Smooth muscle cell (in vitro differentiated cells): Measurements from ENCODE around the gene GET4. TPM values are rescaled to one million over a fixed set of nuclear protein-coding genes. Genes with fewer than 3 reads are reported as not detected.
"Not testable (repeated sequence)": the region's sequence is repeated elsewhere in the genome, so short reads cannot be mapped to it uniquely, and the experiment has no call there.

Experiments
- DNase-seq: peaks from one replicate; lab custom pipeline; 2025; ENCODE audit not compliant: unreplicated experiment; lab: John Stamatoyannopoulos, UW
- H2AFZ ChIP-seq: fragments of 200-600 bp; sonication (generic); 2 replicates; pipeline ENCODE4 v1.6.0; 2016; ENCODE audit warnings: antibody characterized with exemption, low read depth, mild to moderate bottlenecking
- H3F3A ChIP-seq: fragments of 200-600 bp; sonication (generic); 2 replicates; pipeline ENCODE4 v1.6.0; 2017; ENCODE audit warnings: antibody characterized with exemption, low read depth
- H3K27ac ChIP-seq: fragments of 200-600 bp; sonication (generic); 2 replicates; pipeline ENCODE4 v1.5.1; 2016; ENCODE audit warnings: low read depth, mild to moderate bottlenecking
- H3K27me3 ChIP-seq: fragments of 200-600 bp; sonication (generic); 2 replicates; pipeline ENCODE4 v1.6.1; 2016; ENCODE audit warnings: low read depth, mild to moderate bottlenecking
- H3K36me3 ChIP-seq: fragments of 200-600 bp; sonication (generic); 2 replicates; pipeline ENCODE4 v1.5.1; 2016; ENCODE audit warnings: low read depth
- H3K4me1 ChIP-seq: fragments of 200-600 bp; sonication (generic); 2 replicates; pipeline ENCODE4 v1.5.1; 2016; ENCODE audit warnings: low read depth
- H3K4me2 ChIP-seq: fragments of 200-600 bp; sonication (generic); 2 replicates; pipeline ENCODE4 v1.6.0; 2016; ENCODE audit warnings: mild to moderate bottlenecking
- H3K4me3 ChIP-seq: fragments of 200-600 bp; sonication (generic); 2 replicates; pipeline ENCODE4 v1.5.1; 2016; ENCODE audit warnings: mild to moderate bottlenecking
- H3K79me2 ChIP-seq: fragments of 200-600 bp; sonication (generic); 2 replicates; pipeline ENCODE4 v1.6.0; 2016; ENCODE audit warnings: low read depth, mild to moderate bottlenecking
- H3K9ac ChIP-seq: fragments of 200-600 bp; sonication (generic); 2 replicates; pipeline ENCODE4 v1.6.0; 2016; ENCODE audit warnings: low read depth
- H3K9me3 ChIP-seq: fragments of 200-600 bp; sonication (generic); replicated peaks from 2 replicates; pipeline ENCODE4 v1.5.1; 2016; ENCODE audit warnings: low read depth
- H4K20me1 ChIP-seq: fragments of 200-600 bp; sonication (generic); 2 replicates; pipeline ENCODE4 v1.6.0; 2016; ENCODE audit warnings: low read depth
- WGBS: methylation state at CpG from one replicate; pipeline ENCODE4 v1.1.7; 2016; ENCODE audit warnings: low lambda C conversion rate; 5-methylcytosine and 5-hydroxymethylcytosine counted together
- polyA plus RNA-seq: library from polyadenylated mRNA; unstranded; fragments of >200 nt; fragmentation: Nextera tagmentation; extraction: Ambion mirVana; gene quantifications from 2 replicates; pipeline ENCODE4 v1.2.1, GENCODE V29; 2016
- total RNA-seq: library from RNA; depleted of rRNA; stranded (reverse); fragments of >200 nt; gene quantifications from 2 replicates; pipeline ENCODE4 v1.2.3, GENCODE V29; 2014
- TF ChIP-seq, protein P1 (sequence below): fragments of 200-600 bp; sonication (generic); IDR thresholded peaks from 2 replicates; pipeline ENCODE4 v1.5.1; 2017; ENCODE audit warnings: borderline replicate concordance, mild to moderate bottlenecking, antibody characterized with exemption; ENCODE audit not compliant: insufficient read depth, poor library complexity, severe bottlenecking

GET4 gene
- total and polyA plus RNA-seq, 2 experiments from 2014 or later: 26.3 to 39.9 TPM

DNA sequence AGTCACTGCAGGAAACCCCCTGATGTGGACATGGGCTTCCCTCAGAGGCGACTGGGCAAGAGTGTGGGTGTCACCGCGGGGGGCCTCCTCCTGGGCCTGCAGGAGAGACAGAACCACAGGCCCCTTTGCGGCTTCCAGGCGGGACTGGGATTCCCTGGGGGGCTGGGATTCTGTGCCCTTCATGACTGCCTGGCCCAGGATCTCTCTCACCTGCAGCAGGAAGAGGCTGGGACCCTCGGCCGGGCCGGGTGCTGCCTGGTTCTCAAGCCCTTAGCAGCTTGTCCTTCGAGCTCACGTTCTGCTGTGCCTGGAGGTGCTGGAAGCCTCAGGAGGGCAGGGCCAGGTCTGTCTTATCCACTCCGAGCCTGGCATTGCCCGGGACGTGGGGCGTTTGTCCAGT is 32.3 kb upstream of the GET4 start:
- whole genome bisulfite sequencing: 94% methylated on average over 14 of the region's 14 CpGs
- no peak overlapping the region for H3K27ac ChIP-seq

DNA sequence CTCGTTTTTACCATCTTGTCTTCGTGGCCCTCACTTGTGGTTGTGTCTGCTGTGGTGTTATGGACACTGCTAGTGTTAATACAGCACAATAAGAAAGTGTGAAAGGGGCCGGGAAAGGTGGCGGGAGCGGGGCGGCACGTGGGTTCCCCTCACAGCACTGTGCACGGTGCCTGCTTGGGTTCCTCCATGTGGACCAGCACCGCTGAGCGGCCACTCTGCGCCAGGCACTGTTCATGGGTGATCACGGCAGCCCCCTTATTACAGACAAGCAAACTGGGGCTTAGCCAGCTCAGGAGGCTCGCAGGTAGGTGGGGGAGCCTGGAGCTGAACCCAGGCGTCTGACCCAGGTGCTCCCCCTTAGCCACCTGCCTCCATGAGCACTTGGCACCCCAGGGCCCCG is 31.8 kb upstream of the GET4 start:
- H3K9me3 ChIP-seq: no peaks in the 10 kb centered on the region
- 98% methylated on average over 15 of the region's 15 CpGs for WGBS

More for the DNA sequence above, 32.3 kb upstream of the GET4 start:
- DNase-seq: no peak
- H3K79me2 ChIP-seq: peaks cover 7% of the 10 kb centered on the region
- TF ChIP-seq, protein P1, sequence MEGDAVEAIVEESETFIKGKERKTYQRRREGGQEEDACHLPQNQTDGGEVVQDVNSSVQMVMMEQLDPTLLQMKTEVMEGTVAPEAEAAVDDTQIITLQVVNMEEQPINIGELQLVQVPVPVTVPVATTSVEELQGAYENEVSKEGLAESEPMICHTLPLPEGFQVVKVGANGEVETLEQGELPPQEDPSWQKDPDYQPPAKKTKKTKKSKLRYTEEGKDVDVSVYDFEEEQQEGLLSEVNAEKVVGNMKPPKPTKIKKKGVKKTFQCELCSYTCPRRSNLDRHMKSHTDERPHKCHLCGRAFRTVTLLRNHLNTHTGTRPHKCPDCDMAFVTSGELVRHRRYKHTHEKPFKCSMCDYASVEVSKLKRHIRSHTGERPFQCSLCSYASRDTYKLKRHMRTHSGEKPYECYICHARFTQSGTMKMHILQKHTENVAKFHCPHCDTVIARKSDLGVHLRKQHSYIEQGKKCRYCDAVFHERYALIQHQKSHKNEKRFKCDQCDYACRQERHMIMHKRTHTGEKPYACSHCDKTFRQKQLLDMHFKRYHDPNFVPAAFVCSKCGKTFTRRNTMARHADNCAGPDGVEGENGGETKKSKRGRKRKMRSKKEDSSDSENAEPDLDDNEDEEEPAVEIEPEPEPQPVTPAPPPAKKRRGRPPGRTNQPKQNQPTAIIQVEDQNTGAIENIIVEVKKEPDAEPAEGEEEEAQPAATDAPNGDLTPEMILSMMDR: no peak
- H4K20me1 ChIP-seq: no peaks in the 10 kb centered on the region
- no peaks in the 10 kb centered on the region for H3K36me3 ChIP-seq
- H3K4me2 ChIP-seq: no peak overlapping the region
- no peak overlapping the region for H3K9ac ChIP-seq
- H3F3A ChIP-seq: no peaks in the 10 kb centered on the region
- H3K4me1 ChIP-seq: no peaks in the 10 kb centered on the region
- H2AFZ ChIP-seq: no peak overlapping the region
- no peaks in the 10 kb centered on the region for H3K27me3 ChIP-seq
- no peak overlapping the region for H3K4me3 ChIP-seq
- no peaks in the 10 kb centered on the region for H3K9me3 ChIP-seq

DNA sequence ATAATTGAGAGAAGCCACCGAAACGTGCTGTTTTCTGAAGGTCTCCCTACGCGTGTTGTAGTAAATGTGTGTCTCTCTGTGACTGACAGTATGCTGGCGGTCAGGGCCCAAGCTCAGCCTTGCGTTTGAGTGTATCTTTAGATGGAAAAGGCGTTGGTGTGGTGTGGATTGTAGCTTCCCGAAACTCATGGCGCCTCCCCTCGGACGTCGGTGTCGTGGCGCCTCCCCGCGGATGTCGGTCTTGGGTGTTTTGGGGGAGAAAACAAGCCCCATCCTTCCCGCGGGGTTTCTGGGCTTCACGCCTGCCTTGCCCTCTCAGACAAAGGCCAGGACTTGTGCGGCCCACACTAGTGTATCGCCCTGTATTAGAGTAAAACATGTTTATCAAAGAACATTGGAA is 31.3 kb upstream of the GET4 start:
- H3K4me2 ChIP-seq: no peak overlapping the region
- no peaks in the 10 kb centered on the region for H3K27me3 ChIP-seq
- no peaks in the 10 kb centered on the region for H3F3A ChIP-seq
- H2AFZ ChIP-seq: no peak overlapping the region
- DNase-seq: no peak
- H3K4me1 ChIP-seq: no peaks in the 10 kb centered on the region
- no peaks in the 10 kb centered on the region for H4K20me1 ChIP-seq
- no peak overlapping the region for H3K4me3 ChIP-seq
- no peaks in the 10 kb centered on the region for H3K79me2 ChIP-seq
- H3K9ac ChIP-seq: no peak overlapping the region
- H3K27ac ChIP-seq: no peak overlapping the region
- H3K36me3 ChIP-seq: no peaks in the 10 kb centered on the region
- WGBS: 96% methylated on average over 22 of the region's 22 CpGs
- TF ChIP-seq, protein P1: no peak
- no peaks in the 10 kb centered on the region for H3K9me3 ChIP-seq

More for the DNA sequence above, 31.8 kb upstream of the GET4 start:
- Histone ChIP-seq H2AFZ (no peak overlapping the region), H3K27ac (no peak overlapping the region), H3K79me2 (peaks cover 4% of the 10 kb centered on the region), H3K9ac (no peak overlapping the region), H4K20me1 (no peaks in the 10 kb centered on the region), H3F3A (no peaks in the 10 kb centered on the region), H3K27me3 (no peaks in the 10 kb centered on the region), H3K36me3 (no peaks in the 10 kb centered on the region), H3K4me2 (no peak overlapping the region), H3K4me1 (no peaks in the 10 kb centered on the region), H3K4me3 (no peak overlapping the region)
- no peak for DNase-seq
- TF ChIP-seq, protein P1: no peak

DNA sequence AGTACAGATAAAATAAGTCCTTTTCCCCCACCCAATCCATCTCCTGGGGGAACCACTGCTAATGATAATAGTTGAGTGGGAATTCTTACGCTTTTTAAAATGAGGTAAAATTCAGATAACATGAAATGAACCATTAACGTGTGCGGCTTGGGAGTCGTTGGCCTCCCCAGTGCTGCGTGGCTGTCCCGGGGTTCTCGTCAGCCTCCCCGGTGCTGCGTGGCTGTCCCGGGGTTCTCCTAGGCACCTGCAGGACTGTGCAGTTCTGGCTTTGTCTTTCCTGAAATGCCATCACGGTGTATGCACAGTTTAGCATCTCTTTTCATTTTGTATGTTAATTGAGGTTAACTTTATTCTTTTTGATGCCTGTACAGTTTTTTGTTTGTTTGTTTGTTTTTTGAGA is 30.6 kb upstream of the GET4 start:
- Histone ChIP-seq H3K9me3 (no peaks in the 10 kb centered on the region), H3K4me3 (no peak overlapping the region), H3K36me3 (no peaks in the 10 kb centered on the region), H2AFZ (no peak overlapping the region), H3K79me2 (no peaks in the 10 kb centered on the region), H3K27ac (no peak overlapping the region), H3K27me3 (no peaks in the 10 kb centered on the region), H4K20me1 (no peaks in the 10 kb centered on the region), H3K4me1 (no peaks in the 10 kb centered on the region), H3K4me2 (no peak overlapping the region), H3K9ac (no peak overlapping the region), H3F3A (no peaks in the 10 kb centered on the region)
- 97% methylated on average over 11 of the region's 11 CpGs for WGBS
- TF ChIP-seq, protein P1: no peak
- DNase-seq: no peak

DNA sequence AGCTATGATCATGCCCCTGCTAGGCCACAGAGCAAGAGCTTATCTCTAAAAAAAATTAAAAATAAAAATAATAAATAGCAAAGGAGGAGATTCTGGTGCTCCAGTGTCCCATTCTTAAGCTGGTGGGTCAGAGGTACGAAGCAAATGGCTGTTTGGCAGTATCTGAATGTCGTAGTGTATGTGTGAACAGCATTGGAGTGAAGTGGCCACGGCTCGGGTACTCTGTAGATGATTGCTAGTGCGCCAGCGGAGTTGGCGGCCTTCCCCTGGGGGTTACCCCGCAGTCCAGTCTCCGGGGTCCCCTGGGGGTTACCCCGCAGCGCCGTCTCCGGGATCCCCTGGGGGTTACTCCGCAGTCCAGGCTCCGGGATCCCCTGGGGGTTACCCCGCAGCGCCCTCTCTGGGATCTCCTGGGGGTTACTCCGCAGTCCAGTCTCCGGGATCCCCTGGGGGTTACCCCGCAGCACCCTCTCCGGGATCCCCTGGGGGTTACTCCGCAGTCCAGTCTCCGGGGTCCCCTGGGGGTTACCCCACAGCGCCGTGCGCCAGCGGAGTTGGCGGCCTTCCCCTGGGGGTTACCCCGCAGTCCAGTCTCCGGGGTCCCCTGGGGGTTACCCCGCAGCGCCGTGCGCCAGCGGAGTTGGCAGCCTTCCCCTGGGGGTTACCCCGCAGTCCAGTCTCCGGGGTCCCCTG is 29.2 kb upstream of the GET4 start:
- H3K27me3 ChIP-seq, H3K79me2 ChIP-seq, H3K9me3 ChIP-seq, H3K4me1 ChIP-seq, H3K4me2 ChIP-seq, H3K9ac ChIP-seq, H3K27ac ChIP-seq, H3K36me3 ChIP-seq, H3K4me3 ChIP-seq, H3F3A ChIP-seq, H4K20me1 ChIP-seq, DNase-seq, H2AFZ ChIP-seq: not testable (repeated sequence)
- WGBS: 96% methylated on average over 30 of the region's 37 CpGs

DNA sequence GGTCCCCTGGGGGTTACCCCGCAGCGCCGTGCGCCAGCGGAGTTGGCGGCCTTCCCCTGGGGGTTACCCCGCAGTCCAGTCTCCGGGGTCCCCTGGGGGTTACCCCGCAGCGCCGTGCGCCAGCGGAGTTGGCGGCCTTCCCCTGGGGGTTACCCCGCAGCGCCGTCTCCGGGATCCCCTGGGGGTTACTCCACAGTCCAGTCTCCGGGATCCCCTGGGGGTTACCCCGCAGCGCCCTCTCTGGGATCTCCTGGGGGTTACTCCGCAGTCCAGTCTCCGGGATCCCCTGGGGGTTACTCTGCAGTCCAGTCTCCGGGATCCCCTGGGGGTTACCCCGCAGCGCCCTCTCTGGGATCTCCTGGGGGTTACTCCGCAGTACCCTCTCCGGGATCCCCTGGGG is 28.6 kb upstream of the GET4 start:
- not testable (repeated sequence) for H3K4me1 ChIP-seq, H3K9ac ChIP-seq, DNase-seq, H3K36me3 ChIP-seq, H3K79me2 ChIP-seq, H3K9me3 ChIP-seq, H2AFZ ChIP-seq, H3K27ac ChIP-seq, H3F3A ChIP-seq, H4K20me1 ChIP-seq, H3K4me2 ChIP-seq, H3K4me3 ChIP-seq, H3K27me3 ChIP-seq
- over 99% methylated on average over 17 of the region's 28 CpGs for WGBS
